Activated CD4-positive, alpha-beta T cell treated with anti-CD3 and anti-CD28 coated beads for 48 hours (primary cell): ENCODE data around the gene PJA1.
A peak's percentile ranks its signal among the peaks of the same experiment; 100 is the strongest.

Experiments
- DNase-seq: peaks from one replicate; pipeline ENCODE4 v3.0.0-alpha.2; 2020

The PJA1 gene

DNA sequence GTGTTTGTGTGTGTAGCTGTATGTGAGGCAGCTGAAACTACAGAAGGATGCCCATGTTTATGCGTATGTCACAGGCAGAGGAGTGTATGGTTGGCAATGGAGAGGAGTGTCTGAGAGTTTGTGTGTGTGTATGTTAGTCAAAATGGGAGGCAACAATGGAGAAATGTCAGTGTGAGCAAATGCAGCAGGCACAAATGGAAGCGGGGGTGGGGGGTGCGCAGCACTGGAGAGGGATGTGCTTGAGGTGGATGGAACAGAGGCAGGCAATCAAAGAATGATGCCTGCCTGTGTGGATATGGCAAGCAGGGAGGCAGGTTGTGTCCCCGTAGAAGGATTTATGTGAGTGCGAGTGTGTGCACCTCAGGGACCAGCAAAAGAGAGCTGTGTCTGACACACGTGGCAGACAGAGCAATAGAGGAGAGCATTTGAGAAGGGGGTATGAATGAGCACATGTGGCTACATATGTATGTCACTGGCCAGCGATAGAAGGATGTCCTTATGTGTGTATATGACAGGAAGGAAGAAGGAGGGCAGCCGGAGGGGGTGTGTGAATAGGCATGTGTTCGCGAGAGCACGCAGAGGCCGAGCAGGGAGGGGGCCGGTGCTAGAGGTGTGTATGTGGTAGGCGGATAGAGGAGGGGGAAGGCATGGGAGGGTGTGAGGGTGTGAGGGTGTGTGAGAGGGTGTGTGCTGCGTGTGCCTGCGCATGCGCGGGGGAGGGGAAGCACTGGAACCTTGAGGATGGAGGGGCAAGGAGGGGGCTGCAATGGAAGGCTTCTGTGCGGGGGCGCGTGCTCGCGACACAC is 1.1 kb downstream of the PJA1 start:
- DNase-seq = peak; percentile 48

DNA sequence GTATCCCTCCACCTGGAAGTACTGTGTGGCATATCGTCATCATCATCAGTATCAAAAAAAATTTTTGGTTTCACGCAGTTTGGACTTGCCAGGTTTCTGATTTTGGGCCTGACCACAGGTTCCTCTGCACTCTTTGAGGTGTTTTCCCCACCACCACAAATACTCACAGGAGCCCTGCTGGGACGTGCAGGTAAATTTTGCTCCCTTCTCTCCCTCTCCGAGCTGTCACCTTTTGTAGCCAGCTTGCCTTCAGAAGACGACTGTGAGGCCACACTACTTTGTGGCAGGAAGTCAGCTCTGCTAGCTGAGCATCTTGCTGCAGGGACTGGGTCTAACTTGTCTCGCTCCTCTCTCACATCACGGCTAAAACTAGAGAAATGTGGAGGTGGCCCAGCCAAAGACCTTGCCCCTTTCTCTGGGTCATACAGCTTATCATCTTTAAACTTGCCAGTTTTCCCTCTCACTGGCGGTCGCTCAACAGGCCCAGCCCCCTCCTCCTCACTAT is 2.8 kb downstream of the PJA1 start:
- no peak for DNase-seq

DNA sequence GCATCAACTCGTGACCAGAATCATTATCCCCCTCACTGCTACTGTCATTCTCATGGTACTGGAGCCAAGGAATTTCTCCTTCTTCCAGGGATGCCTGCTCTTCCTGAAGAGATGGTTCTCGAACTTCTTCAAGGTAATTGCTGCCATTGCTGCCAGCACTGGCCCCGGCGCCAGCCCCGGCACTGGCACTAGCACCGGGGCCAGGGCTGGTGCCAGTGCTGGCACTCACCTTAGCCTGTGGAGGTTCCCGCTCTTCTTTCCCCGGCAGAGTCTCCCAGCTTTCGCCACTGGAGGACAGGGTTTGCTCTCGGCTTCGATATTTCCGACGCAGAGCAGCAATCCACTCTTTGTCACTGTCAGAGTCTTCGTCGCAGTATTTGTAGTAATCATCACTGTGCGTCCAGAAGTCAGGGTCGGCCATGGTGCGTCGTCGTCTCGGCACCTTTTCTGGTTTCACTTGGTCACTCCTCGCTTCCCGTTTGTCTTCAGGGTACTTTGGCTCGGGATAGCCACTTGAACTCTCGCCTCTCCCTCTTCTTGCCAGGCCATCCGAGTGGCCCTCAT is 3.4 kb downstream of the PJA1 start:
- no peak for DNase-seq

DNA sequence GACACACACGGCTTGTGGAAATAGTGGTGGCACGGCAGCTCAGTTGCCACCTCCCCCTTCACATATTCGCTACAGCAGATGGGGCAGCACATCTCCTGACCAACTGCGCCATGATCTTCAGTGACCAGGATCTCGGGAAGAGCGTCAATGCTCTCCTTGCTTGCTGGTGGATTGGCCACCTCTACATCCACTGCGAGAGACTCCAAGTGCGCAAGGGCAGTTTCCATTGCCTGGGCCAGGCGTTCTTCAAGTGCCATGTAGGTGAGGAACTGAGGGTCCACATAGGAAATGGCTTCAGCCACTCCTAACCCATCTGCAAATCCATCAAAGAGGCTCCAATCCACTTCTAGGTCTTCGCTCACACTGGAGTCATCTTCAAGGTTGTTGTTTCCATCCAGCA is 3.9 kb downstream of the PJA1 start:
- no peak for DNase-seq

DNA sequence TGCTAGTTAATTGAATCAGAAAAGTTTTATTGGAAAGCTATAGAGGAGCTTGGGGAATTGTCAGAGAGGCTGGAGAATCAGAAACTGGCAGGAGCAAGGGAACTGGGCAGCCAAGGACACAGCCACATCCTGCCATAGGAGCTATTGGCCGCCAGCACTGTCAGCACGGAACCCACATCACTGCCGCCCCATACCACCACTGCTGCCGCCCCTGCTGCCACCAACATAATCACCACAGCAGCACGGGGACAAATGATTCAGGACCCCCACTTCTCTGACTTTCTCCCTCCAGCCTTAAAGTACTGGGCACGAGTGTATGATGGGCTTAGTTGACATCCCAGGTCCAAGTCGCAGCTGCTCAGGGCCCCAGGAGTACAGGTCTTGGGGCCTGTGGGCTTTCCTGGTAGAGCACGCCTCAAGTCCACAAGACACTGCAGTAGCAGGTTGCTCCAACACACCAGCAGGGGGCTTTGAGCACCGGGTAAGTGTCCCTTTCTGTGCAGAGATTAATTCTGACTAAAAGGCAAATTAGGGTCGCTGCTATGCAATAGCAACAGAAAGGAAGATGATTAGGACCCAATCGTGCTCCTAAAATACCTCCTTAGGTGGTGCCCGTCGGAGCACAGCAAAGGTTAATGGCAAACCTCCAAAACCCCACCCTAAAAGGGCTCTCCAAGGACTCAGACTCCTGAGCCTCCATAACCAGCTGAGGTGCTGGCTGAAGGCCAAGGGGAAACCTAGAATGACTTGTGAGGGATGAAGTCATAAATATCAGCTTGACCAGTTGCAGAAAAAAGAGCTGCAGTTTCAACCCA is 6.9 kb downstream of the PJA1 start:
- peak; percentile 41 for DNase-seq

DNA sequence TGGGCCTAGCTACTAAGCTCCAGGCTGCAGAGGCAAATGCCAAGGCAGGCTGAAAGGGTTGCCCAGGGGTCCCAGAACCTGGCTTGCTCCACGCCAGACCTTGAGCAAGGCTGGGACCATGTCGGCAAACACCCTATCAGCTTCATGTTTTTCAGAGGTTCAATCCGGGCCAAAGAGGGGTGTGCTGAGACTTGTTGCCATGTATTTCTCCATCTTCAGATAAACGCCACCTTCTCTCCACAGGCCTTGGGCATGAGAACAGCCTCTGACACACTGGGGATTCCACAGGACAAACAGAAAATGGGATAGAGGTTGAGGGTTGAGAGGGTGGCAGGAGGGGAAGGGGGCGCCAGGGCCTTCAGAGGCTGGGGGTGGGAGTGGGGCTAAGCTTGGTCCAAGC is 8.6 kb downstream of the PJA1 start:
- no peak for DNase-seq

DNA sequence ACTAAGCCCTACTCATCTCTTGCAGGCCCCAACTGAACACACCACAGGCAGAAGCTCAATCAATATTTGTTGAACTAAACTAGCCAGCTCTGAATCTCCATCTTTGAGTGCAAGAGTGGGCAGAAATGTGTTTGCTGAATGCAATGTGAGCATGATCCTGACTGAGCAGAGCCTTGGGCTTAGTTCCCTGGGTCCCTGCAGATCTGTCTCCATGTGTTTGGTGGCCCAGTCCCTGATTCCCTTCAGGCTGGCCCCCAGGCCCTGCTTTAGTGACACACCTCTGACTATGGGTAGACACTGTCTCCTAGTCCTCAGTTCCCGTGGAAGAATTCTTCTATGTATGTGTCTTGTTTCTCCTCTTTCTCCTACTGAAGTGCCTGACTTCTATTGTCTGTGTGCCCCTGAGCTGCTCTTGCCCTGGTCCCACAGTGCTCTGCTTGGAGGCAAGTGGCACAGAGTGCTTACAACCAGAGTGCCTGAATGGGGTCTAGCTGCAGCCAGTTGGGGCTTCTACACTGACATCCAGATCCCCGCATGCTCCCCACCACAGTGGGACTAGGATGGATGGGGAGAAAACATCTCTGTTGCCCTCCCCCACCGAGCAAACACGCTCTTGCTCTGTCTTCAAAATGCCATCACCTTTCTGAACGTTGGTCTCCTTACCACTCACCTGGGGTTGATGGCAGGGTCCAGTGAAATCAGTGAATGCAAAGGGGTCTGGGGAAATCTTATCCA is 9.3 kb downstream of the PJA1 start:
- no peak for DNase-seq

DNA sequence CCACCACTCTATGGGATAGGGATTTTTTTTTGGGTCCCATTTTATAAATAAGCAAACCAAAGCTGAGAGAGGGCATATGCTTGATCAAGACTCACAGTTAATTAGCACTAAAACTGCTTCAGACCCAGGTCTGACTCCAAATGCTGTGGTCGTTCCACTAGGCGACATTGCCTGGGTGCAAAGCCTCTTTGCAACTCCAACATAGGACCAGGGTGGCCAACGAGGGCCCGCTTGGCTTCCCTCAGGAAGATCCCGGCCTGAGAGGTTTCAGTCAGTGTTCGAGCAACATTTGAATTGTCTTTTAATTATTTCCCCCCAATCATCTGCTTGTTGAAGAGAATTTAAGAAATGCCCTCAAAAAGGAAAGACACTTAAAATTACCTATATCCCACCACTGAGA is 11.2 kb downstream of the PJA1 start:
- no peak for DNase-seq

DNA sequence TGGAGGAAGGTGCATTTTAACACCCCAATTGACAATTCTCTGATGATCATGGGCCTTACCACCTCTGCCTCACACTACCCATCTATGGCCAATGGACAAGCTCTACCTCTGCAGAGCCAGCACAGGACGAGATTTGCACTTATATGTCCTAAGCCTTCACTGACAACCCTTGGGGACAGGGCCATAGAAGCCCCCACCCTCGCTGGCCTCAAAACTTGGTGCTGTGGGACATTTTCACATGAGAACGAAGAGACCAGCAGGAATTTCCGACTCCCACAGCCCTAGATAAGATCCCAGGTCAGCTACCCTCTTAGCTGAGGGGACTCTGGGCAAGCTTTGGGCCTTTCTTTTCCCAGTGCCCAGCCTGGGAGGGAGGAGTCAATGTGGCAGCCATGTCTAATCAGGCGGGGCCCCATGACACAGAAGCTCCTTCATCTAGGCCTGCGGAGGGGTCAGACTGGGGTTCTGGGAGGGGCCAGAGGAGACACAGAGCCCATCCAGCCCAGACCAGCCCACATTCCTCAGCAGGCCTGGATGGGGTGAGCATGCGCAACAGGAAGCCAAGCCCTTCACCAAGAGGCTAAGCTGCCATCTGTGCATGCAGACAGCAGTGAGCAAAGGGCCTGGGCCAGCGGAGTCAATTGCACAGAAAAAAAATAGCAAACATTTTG is 12.1 kb downstream of the PJA1 start:
- DNase-seq = no peak

DNA sequence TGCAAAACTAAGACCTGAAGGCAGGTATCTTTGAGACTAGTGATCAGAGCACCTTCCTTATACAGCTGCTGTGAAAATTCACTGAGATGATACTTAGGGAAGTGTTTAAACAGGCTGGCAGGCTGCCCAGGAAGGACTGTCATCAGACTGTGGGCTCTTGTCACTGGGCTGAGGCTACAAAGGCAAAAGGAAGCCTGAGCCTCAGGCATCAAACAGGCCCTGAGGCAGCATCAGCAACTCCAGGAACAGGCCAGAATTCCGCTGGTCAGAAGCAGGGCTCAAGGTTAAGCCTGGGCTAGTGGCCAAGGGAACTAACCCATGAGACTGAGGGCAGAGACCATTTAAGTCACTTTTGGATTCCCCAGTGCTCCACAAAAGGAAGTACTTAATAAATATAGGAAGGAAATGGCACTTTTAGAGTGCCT is 12.8 kb downstream of the PJA1 start:
- DNase-seq = no peak

DNA sequence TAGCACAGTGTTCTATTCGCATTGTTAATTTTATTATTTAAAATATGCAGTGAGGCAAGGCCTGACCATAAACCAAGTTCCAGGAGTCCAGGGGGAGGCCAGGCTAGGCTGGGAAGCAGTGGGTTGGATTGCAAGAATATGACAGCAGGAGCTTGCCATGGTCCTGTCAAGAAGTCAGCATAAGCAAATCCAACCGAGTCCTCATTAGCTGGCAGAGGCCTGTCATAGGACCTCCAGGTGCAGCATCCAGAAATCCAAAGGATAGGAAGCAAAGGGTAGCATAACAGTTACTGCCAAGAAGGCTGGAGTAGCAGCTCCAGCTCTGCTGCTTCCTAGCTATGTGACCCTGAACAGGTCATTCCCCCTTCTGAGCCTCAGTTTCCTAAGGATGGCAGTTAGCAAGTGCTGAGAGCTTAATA is 13.4 kb downstream of the PJA1 start:
- no peak for DNase-seq

DNA sequence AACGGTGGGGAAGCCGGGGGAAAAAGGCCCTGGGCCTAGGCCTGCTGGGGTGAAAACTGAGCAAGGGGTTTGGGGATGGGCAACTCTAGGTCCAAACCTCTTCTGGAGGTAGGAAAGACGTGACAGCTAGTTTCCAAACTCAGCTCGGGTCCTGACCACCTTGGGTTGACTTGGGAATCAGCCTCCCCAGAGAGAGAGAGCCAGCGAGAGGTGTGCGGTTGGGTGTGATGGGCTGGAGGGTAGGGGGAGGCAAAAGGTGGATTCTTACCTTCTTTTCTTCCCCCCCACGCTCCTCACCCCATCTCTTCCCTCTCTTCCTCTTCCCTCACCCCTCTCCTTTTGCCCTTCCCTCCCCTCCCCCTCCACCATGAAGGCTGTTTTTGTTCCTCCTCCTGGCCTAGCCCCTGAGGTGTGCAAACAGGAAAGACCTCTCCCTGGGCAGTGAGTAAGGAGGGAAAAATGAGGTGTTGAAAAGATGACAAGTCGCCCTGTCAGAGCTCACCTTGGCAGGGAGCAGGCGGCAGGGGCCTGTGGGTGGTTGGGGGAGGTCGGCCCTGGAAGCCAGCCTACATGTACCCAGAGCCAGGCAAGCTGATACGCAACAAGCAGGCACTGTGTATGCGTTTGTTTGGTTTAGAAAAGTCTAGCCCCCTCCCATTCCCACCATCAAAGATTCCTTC is 14.8 kb downstream of the PJA1 start:
- DNase-seq = no peak

DNA sequence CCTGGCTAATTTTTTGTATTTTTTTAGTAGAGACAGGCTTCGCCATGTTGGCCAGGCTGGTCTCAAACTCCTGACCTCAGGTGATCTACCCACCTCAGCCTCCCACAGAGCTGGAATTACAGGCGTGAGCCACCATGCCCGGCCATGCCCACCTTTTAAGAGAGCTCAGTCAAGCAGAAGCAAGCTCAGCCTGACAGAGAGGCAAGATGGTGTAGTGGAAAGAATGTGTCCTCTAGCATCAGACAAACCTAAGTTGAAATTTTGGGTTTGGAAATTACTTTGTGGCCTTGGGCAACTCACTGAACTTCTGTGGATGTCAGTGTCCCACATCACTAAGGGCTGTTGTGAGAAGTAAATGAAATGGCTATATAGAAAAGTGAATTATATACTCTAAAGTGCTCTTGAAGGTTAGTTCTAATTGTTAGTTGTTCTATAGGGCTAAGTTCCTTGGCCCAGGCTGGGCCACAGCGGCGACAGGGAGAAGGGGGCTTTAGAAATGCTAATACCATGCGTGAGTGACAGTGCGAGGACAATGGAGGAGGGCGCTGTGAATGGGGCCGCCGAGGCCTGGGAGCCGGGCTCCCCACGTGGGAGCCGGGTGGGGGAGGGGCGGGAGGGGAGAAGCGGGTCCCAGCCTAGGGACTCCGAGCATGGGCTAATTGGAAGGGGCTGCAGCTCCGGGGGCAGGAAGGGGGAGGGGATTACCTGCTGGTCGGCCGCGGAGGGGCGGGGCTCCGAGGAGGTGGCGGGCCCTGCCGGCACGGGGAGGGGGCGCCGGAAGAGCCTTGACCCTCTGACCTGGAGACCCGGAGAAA is 15.6 kb downstream of the PJA1 start:
- DNase-seq = no peak

DNA sequence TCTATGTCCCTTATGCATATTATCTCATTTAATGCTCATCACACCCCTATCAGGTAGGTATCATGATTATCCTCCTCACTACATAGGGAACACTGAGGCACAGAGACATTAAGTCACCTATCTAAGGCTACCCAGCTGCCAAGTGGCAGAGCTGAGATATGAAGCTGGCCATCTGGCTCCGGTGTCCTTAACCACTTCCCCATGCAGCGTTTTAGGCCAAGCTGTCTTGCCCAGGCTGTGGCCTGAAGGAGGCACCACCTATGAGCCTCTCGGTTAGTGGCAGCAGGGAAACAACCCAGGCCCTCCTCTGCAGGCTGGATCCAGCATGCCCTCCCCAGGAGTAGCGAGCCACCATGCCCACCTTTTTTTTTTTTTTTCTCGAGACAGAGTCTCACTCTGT is 16.3 kb downstream of the PJA1 start:
- DNase-seq = no peak

DNA sequence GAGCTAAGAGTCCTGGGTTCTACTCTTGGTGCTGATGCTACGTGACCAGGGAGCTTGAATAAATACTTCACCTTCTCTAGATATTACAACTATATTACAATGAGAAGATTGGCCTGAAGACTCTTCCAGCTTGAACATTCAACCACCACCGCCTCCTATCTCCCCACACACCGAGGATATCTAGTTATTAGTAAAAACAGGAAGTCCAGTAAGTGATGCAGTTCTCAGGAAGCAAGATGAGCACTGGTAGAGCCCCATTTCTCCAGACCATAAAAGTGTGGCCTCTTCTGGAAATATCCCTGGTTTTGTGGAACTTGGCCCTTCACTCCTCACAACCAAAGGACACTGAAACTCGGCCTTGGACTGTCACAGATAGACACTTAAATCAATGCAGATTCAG is 18.5 kb downstream of the PJA1 start:
- DNase-seq = no peak

DNA sequence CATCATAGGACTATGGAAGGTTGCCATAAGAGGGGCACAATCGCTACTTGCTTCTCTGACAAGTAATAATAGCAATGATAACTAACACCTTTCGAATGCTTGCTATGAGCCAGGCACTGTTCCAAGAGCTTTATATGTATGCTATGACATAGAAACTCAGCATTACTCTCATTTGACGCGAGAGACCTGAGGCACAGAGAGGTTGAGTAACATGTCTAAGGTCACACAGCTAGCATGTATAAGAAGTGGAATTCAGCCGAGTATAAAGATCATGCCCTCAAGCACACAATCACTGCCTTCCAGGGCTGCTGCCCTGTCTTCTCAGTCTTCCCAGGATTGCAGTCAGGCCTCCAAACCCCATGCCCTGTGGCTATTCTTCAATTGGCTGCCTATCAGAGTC is 19.5 kb downstream of the PJA1 start:
- DNase-seq = no peak

DNA sequence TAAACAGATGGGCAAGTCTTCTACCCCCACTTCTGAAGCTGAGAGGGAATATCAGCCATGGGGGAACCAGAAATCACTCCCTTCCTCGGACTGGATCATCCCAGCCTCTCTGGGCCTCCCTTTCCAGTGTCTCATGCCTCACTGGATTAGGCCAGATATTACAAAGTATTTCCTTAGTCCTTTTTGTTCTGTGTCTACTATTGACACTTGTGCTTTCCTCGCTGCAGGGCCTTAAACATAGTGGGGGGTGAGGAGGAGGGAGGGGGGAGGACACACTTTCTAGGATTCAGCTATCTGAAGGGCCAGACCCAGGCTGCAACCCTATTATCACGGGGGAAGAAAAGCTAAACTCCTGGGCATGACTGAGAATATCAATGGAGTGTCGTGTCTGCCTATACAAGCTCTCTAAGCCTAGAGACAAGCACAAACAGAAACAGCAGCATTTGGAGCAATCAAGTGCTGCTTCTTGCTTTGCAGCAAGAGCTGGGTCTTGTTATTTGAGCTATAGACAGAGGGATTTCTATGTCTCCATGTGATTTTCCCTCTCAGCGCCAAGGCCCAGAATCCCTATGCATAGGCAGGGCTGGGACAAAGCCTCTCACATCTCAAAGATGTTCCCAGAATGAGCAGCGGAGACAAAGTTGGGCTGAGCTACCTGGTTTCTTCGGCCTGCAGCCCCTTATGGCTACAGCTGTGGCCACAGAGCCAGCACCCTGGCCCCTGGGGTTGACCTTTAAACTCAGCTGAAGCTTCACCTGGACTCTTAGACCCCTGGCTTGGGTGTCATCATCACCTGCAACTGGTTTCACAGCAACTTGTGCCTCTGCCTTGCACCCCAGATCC is 20.2 kb downstream of the PJA1 start:
- DNase-seq = no peak

DNA sequence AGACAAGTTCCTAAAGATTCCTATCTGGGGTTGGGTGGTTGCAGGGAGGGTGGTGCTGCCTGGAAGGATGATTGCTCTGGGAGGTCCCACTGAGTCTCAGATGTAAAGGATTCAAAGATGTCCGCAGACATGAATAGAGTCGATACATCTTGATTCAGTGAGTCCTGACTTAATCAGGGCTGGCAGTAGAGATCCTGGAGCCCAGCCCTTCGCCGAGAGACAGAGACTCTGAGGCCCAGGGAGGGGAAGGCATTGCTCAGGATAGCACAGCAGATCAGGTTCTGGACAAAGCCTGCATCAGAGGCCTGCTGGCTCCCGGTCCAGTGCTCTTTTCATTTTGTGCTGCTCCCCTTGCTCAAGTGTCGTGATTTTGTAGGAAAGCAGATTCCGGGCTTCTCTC is 21.7 kb downstream of the PJA1 start:
- no peak for DNase-seq

DNA sequence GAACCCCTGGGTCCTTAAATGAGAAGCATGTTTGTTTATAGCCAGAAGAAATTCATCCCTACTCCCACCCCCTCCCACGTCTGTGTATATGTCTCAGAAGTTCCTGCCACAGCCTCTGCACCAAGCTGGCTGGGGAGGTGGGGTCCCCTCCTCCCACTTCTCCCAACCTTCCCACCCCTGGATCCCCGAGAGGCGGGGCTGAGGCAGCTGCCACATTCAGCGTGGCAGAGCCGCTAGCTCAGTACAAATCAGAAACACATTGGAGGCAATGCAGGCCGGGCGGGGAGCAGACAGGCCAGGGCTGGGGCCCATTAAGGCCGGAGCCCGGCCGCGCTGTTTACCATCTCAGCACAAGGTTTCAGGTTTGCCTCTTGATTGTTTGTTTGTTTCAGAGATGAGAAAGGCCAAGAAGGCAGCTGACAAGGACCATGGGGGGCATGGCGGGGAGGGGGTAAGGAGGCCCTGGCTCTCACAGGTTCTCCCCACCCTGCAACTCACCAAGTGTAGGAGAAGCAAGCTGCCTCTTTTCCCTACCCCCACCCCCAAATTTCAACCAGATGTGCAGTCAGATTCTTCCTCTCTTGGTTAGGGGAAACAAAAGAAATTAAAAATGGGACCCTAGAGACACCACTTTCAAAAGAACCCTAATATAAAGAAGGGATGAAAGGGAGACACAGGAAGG is 22.3 kb downstream of the PJA1 start:
- no peak for DNase-seq
